Epithelial cell of proximal tubule (primary cell): ENCODE data around the gene POGZ. TPM values are rescaled to one million over a fixed set of nuclear protein-coding genes. Genes with fewer than 3 reads are reported as not detected.

Experiments used
- DNase-seq: peaks from one replicate; pipeline ENCODE4 v3.0.0-alpha.2; 2011; ENCODE audit warnings: low read depth
- H3K4me3 ChIP-seq: 2 replicates; pipeline ENCODE4 v1.5.1; 2011; ENCODE audit warnings: low read depth, mild to moderate bottlenecking, low read length
- CTCF ChIP-seq: conservative IDR thresholded peaks from 2 replicates; pipeline ENCODE4 v1.5.1; 2012; ENCODE audit warnings: low read depth, mild to moderate bottlenecking, low read length
- total RNA-seq: library from RNA; depleted of rRNA; stranded (reverse); fragments of >200 nt; gene quantifications from 2 replicates; pipeline ENCODE4 v1.2.3, GENCODE V29; 2015

The POGZ gene
- total RNA-seq, 1 donor from 2014 or later = 29.3 TPM

DNA sequence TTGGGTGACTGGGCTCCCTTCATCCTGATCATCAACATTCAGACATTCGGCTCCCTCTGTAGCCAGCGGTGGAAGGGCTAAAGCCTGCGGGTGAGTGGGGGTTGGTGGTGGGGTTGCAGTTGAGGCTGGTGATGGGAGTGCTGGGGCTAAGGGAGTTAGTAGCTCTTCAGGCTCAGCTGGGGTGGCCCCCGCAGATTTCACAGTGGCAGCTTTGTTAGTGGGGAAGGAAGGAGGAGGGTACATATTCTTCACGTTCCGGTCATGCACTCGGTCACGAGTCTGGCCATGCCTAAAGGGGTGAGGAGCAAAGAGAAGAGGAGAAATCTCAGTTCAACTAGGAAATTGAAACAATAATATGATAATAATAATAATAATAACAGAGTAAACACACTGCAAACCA lies 53.1 kb downstream of the POGZ start:
- H3K4me3 ChIP-seq = no peak overlapping the region
- DNase-seq = no peak
- TF ChIP-seq CTCF = no peak

DNA sequence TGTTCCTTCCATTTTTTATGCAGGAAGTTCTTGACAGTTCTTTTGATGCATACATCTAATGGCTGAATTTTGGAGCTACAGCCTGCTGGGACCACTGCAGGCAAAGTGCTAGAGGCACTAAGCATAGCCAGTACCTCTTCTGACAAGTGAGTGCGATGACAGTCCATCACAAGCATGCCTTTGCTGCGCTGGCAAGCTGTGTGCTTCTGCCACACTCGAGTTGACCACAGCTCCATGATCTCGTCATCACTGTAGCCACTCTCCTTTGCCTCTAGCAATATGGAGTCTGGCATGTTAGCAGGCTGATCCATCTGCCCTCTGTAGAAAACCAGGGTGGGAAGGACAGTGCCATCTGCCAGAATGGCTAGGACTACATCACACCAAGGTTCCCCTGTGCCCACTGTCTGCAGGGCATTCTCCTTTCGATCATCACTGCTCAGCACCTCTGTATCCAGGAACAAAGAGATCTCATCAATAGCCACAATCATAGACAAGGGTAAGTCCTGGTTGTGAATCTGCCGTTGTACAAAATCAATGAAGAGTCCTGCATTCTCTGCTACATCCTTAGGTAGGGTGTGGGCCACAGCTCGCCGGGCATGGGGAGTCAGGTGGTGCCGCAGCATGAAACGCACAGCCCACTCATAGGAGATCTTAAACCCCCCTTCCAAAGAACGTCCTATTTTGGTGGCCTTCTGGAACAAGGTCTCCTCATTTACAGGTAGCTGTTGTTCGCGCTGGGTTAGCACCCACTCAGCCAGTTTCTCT lies 53.9 kb downstream of the POGZ start:
- no peak for DNase-seq
- TF ChIP-seq CTCF = no peak

DNA sequence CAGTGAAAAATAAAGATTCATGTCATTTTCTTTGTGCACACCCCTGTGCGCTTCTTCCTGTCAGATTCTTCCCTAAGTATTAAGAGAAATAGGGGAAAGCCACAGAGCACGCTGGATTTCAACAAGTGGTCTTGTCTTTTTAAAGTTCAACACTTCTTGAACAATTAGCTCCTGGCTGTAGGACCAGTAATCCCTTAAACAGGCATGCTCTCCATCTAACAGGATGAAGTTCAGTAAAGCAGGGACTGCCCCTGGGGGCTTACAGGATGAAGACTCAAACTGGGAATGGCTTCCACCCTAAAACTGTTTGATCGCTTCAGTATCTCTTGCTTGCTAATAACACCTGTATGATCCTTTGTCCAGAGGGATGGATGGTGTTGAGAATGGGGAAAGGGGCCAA lies 55.7 kb downstream of the POGZ start:
- no peak for DNase-seq
- no peak overlapping the region for H3K4me3 ChIP-seq
- no peak for TF ChIP-seq CTCF

More for the DNA sequence above, 53.9 kb downstream of the POGZ start:
- H3K4me3 ChIP-seq = no peak overlapping the region

GRCh38 chr1:151402764-151403163 lies 56.5 kb downstream of the POGZ start:
- TF ChIP-seq CTCF = no peak

GRCh38 chr1:151401860-151402259 lies 57.4 kb downstream of the POGZ start:
- H3K4me3 ChIP-seq = no peak overlapping the region
- no peak for DNase-seq
- TF ChIP-seq CTCF = no peak

More at GRCh38 chr1:151402764-151403163, 56.5 kb downstream of the POGZ start:
- no peak for DNase-seq
- no peak overlapping the region for H3K4me3 ChIP-seq

- no peak for TF ChIP-seq CTCF
- no peak for DNase-seq
- H3K4me3 ChIP-seq = no peak overlapping the region
Observed at GRCh38 chr1:151401125-151401788, 58.0 kb downstream of the POGZ start.
